ENCODE results near the gene LHX8.
"Not testable (repeated sequence)": the region's sequence is repeated elsewhere in the genome, so short reads cannot be mapped to it uniquely, and the experiment has no call there.

Gene LHX8

DNA sequence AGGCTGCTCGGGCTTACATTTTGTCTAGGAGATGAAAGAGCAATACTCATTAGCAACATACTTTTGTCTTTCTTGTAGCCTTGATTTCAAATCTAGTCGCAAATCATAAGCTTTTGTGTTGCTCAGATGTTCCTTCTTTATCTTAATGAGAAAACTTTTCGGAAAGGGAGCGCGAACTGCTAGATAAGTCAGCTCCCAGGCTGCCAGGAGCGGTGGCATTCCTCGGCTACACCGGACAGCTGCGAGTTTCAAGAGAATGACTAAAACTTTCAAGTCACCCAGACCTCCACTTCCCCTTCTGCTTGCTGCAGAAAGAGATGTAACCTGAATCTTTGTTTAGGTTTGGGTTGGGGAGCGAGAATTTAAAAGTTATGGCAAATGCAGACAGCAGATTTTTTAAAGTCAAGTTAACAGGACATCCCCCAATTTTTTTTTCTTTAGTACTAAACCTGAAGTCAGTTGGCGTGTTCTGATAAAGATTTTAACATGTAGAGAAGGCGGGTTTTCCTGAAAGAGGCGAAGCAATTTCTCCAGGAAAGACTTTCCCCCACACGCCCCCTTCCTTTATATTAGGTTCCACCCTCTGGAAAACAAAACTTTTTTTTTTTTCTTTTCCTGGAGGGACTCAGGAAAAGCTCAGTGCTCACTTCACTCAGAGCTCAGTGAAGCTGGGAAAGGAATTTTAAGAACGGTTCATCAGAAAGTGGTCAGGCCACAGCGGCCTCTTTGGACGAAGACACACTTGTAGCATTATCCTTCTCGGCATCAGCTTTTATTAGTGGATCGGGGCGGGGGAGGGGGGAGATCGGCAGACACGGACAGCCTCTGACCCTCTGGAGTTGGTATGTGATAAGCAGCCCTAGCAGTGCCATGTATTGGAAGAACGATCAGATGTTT, at the start of gene LHX8:
TSS of gene LHX8 (plus strand) at position 639 of the 897 bp plus-strand sequence. CDS start 2,227 bp downstream, outside the sequence.
- DNase-seq (ENCODE audit: low spot score), result no peak

DNA sequence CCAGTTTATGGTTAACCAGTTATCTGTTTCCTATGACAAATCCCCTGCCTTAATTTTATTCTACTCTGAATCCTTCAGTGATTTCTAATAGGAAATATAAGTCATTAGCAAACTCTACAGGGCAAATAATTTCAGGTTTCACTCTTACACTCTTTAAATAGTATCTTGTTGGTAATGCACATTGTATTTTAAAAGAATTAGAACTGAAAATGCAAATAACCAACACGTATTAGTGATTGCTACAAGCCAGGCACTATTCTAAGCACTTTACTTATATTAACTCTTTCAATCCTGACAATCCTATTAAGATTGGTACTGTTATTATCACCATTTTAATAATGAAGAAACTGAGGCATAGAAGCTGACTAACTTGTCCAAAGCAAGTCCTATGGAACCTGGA, 48.3 kb upstream of the LHX8 start:
- no peak for DNase-seq (ENCODE audit: low spot score)

DNA sequence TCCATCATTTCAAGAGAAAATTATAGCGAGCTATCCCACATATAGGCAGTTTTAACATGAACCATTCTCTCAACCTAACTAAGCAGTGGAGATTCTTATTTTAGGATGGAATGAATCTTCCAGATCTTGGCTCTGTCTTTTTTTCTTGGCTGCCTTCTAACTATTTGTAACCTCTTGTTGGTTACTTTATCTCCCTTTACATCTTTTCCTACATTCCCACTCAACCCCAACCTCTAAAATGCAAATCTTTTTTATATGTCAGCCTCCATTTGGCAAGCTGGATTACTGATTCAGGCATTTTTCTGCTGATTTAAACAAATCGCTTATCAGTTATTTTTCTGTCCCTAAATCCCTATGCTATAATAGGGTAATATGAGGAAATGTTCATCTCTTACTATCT, 46.9 kb upstream of the LHX8 start:
- DNase-seq (ENCODE audit: low spot score), result no peak

DNA sequence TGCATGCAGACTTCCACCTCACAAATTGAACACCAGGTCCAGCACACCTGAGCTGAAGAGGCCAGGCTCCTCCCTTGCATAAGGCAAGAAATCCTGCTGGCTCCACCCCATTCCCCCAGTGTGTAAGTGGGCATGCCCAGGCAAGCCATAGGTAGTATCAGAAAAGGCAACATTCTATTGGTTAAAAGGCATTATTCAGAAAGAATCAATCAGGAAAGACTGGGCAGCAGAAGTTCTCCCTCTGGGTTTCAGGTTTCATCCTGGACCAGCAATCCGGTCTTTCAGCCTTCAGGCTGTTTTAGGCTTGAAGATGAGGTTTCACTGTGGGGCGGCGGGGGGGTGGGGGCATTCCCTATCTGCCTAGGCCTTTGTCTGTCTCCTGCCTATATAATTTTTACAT, 42.0 kb upstream of the LHX8 start:
- no peak for DNase-seq (ENCODE audit: low spot score)

DNA sequence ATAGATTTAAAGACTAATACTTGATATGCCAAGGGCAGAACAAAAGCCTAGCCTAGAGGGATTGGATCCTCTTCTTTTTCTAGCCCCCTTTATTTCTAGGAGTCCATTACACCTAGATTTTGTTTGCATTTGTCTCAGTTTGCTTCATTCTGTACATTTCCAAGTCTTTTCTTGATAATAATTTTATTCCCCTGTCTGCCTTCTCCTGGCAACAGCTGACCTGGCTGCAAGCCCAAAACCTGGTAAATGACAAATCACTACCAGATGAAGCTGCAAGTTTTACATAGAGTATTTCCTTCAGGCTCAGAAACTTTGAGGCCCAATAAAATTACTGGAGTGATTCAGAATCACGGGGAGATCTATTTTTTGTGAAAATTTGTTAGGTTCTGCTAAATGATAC, 36.5 kb upstream of the LHX8 start:
- DNase-seq (ENCODE audit: low spot score), result no peak

DNA sequence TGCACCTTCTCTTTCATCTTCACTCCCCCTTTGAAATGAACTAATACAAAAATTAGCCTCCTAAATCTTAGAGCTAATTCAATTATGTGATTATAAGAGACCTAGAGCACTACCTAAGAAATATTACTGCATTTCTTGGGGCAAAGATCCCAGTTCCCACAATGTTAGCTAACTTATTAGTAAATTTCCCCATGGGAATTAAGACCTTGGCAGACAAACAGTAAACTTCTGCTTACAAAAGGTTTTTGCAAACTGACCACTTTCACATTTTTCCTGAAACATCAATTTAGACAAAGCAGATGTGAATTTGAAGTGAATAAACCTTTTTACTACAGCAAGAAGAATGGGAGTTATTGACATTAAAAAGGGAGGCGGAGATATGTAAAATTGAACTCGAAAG, 34.6 kb upstream of the LHX8 start:
- no peak for DNase-seq (ENCODE audit: low spot score)

DNA sequence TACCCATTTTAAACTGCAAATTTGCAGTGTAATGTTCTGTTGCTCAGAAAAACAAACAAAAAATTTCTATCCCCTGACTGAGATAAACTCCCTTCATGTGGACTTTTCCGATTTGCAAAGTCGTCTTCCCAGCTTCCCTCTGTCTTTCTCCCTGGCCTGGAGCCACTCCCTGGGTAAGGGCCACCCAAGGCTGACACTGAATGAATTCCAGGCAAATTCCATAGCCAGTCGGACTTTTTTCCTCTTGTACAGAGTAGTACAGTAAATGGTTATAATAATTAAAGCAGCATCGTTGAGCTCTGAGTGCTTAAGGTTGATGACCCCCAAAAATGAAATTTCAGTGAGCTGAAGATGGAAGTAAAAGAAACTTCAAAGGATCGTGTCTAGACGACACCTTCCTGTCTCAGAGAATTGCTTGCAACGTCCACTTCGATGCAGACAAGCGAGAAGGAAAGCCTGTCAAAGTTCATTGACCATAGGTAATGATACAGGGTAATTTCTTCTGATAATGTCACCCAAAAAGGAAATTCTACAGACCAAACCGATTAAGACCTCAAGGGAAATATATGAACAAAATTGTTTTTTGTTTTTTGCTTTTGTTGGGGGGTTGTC, 33.6 kb upstream of the LHX8 start:
- DNase-seq (ENCODE audit: low spot score), result no peak

DNA sequence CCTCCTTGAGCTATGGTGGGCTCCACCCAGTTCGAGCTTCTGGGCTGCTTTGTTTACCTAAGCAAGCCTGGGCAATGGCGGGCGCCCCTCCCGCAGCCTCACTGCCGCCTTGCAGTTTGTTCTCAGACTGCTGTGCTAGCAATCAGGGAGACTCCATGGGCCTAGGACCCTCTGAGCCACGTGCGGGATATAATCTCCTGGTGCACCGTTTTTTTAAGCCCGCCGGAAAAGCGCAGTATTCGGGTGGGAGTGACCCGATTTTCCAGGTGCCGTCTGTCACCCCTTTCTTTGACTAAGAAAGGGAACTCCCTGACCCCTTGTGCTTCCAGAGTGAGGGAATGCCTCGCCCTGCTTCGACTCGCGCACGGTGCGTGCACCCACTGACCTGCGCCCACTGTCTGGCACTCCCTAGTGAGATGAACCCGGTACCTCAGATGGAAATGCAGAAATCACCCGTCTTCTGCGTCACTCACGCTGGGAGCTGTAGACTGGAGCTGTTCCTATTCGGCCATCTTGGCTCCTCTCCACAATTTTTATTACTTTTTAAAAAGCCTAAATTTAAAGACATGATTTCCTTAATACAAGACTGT, 21.7 kb upstream of the LHX8 start:
- DNase-seq (ENCODE audit: low spot score), result not testable (repeated sequence)

DNA sequence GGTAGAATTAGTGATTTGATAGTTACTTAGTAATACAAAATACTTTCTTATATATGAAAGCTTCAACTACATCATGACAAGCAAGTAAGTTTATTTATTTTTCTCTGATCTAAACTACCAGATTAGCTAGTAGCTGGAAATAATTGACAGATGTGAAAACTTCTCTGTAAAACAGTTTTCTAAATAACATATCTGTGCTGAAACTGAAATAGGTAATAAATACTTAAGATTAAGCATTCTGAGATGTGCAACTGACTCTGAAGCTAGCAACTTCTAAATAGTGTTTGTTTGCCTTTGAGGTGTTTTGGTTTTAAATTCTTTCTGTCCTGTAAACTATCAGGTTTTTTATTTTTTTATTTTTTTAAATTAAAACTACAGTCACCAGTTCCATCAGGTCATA, 18.5 kb upstream of the LHX8 start:
- no peak for DNase-seq (ENCODE audit: low spot score)

DNA sequence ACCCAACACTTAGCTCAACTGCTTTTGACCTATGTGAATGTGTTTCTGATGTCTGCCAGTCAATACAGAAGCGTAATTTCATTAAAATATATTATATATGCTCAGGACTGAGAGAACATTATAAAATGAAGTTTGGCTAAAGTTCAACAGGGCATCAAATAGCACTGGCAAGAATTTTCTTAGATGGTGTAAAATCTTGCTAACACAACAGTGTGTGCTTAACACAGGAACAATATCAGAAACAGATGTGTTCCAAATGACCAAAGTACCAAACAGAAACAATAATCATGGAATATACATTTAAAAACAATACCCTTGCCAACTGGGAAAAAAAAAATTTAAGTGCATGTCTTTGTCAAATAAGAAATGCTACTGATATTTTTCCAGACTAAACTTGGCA, 10.4 kb upstream of the LHX8 start:
- DNase-seq (ENCODE audit: low spot score), result no peak

DNA sequence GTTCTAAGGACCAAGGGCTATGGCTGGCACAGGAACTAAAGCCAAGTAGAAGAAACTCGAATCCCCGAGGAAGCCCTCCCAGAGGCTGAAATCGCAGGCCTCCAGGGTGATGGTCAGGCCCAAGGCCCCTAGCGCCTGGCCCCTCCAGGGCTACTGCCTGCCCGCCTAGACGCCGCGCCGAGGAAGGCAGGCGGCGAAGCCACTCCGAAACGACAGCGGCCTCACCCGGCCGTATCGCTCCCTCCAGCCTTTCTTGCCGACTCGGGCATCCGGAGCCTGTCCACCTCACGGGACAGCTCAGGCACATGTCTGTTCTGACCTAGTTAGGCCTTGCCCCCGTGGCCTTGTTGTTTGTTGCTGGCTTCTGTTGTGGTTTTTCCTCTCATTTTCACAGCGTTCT, 9.7 kb upstream of the LHX8 start:
- no peak for DNase-seq (ENCODE audit: low spot score)

DNA sequence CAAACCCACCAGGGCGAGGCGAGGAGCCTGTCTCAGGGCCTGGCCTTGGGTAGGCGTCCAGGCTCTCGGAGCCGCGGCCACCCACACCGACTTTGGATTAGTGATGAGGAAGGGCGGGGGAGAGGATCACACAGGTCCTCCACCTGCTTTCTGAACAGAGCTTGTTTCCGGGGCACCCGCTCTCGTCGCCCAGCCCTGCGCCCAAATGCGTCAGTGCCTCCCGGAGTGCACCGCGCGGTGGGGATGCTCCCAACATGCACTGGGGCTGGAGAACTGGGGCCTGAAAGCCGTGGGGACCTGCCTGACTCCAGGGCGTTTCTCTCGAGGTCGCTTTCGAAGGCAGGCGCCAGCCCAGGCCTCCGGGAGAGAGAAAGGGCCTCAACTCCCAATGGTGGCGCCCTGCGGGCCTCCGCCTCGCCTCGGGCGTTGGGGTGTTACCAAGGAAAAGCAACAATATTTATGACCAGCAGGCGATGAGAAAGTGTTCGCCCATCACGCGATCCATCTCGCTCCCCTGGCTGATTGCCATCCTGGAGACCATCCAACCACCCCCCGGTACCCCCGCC, 8.9 kb upstream of the LHX8 start:
- DNase-seq (ENCODE audit: low spot score), result no peak

DNA sequence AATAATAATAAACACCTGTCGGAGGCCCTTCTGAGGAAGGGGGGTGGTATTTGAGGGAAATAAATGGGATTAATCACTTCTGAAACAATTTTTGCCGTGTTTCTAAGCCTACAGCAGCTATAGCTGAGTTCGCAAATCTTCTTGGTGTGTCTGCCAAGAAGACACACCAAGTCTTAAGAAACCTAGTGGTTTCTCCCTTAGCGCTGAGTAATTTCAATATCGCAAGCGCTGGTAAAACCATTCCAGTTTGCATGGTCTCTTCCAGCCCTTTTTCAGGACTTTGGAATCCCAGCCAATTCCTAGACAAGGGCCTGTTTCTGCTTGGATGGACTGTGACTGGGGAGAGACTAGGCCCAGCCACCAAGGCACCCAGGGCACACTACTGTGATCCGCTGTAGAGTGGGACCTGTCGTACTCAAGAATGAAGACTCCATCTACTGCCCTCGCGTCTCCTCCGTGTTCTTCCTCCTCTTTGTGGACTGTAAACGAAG, 7.5 kb upstream of the LHX8 start:
- no peak for DNase-seq (ENCODE audit: low spot score)

DNA sequence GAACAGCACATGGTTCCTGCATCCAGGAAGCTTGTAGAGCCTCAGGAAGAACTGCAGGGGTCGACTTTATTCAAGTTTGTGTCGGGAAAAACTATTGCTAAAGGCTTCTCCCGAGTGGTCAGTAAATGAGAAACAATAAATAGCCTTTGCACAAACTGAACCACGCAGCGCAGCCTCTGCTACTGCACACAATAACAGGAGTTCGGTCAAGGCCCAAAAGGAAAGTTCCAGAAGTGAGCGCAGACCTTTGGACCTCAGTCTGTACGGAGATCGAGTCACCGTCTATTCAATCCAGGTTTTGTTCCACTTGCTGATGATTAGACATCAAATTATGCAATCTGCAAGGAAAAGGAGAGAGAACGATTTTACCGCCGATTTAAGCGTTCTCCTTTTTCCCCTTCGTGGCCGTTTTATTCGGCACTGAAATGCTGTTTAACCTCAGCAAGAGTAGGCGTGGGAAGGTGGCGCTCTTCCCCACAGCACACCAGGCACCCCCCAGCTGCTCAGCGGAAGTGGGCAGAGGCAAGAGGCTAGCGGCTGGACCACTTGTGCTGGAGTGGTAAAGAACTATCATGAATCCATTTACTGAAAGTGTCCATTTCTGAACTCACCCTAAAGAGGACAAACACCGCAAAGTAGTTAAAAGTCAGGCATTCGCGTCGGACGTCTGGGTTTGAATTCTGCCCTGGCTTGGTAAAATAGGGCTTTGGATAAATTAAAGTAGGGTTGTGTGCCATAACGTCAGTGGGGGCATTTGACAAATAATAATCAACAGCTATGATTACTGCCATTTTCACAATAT, 6.1 kb upstream of the LHX8 start:
- no peak for DNase-seq (ENCODE audit: low spot score)

DNA sequence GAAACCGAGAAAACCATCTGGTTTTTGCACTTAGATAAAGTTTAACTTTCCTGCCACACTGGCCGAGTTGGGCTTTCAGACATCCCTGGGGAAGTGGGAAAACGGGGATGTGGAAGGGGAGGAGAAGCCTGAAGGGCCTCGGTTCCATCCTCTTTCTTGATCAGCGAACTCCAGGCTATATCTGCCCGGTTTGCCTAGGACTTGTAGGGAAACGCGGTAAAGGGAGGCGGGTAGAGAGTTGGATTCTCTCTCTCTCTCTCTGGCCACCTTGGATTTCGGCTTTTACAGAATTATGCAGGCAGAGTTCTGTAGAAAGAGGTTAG, 4.6 kb upstream of the LHX8 start:
- no peak for DNase-seq (ENCODE audit: low spot score)

DNA sequence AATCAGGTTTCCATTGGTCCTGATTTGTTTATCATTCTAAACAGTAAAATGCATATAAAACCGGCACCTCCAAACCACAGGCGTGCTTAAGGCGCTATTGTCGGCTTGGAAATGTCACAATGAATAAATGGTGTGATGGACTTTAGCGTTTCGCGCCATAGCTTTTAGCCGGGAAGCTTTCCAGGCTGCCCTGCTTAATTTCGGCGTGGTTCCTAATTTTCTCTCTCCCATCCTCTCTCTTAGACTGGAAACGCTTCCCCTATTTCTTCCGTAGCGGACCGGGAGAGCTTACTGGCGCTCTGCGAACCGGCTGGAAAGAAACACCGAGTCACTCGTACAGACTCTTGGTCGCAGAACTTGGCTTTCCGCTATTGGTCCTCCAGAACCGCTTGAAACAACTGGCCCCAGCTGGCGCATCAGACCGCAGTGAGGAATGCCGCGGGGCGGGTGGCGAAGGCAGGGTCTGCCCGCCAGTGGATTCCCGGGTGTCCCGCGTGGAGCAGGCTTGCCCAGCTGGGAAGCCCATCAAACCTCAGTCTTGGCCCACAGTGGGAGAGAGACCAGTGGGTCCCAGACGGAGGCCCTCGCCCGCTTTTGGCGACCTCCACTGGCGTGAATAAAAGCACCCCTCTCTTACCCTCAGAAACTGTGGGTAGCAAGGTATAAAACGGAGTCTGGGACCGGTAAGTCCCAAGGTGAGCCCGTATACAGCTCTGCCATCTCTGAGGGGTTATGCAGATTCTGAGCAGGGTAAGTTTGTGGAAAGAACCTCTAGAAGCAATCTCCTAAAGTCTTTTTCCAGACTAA, 4.0 kb upstream of the LHX8 start:
- no peak for DNase-seq (ENCODE audit: low spot score)

DNA sequence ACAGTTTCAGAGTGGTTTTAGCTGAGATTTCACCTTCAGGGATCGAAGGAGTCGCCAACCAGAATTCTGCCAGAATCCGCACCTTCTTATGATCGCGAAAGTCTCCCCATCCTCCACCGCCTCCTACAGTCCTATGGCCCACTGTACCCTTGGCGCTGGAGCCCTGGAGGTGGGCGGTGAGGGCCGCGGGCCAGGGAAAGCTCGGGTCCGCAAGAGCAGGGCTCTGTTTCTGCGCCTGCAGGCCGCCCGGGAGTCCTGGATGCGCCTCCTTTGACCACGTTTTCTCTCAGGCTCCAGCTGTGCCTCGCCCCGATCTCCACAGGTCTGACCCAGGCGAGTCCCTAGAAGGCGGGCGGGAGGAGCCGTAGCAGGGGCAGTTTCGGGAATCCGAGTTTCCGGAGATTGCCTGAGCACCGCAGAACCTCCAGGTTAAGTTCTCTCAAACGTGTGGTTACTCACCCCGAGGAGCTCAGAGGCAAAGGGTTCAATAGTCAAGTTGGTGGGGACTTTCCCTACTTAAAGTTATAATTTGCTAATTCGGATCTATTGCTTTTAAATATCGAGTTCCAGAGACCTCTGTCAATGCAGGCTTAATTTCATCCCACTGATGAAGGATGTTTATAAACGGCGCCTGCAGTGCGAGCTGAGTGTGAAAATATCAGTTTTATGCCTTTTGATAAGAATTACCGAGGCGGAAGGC, 3.2 kb upstream of the LHX8 start:
- no peak for DNase-seq (ENCODE audit: low spot score)

DNA sequence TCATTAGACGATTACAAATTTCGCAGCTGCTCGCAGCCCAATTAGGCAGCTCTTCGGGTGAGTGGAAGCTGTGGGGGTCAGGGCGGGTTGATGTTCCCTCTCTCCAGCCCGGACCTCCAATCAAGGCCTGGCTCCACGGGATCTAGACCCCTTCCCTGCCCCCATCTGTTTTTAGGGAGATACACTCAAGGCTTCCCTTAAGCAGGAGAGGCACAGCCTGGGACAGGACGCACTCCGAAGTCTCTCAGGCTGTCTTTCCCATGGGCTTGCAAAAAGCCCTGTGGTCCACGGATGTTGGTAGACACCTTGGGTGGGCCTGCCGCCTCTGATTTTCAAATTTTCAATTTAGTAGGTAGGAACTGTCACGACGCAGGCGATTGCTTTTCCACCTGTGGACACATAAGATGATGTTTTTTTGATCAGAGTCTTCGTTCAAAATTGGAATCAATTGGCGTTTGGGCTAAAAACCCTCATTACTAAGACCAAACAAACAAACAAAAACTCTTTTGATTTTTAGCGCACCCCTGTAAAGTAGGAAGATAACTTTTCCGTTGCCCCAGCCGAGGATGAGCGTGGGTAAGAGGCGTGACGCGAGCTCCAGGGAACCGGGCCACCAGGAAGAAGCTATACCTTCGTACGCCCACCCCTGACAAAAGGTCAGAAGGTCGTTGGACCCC, 2.5 kb upstream of the LHX8 start:
- DNase-seq (ENCODE audit: low spot score), result no peak

DNA sequence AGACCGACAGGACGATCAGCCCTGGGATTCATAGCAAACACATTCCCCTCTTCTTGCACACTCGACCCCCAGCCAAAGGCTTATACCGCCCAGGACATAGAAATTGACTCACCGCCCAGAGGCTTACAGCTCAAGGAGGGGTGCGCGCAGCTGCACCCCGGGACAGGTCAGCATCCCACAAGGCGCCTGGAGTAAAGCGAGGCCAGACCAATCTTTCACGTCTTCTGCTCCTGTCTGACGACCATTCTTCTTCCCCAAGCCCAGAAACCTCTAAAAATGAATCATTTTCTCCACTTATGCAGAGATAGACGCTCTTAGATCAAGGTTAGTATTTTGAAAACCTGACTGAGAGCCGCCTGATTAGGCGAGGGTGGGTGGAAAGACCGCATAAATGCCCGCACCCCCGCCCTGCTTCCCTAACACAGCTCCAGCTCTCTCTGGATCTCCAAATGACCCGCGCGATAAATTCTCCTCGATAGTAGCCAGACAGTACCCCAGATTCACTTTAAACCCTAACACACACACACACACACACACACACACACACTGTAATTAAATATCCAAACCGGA, 1.9 kb upstream of the LHX8 start:
- DNase-seq (ENCODE audit: low spot score), result no peak

All from HuH-7 (cell line).